ENCODE data around the gene ZNF280D.

The ZNF280D gene

GRCh38 chr15:56654216-56654615 is 79.1 kb downstream of the ZNF280D start:
- Histone ChIP-seq H3K27me3 (ENCODE audit: insufficient read depth, low read length, poor library complexity) (no peaks in the 10 kb centered on the region), H2AFZ (ENCODE audit: low read depth, low read length) (no peak overlapping the region), H3K9me3 (ENCODE audit: insufficient read depth, low read length, severe bottlenecking) (no peaks in the 10 kb centered on the region), H3K9ac (ENCODE audit: low read depth, low read length) (no peak overlapping the region), H3K4me3 (ENCODE audit: low read depth in 1 of 2, low read length in 2 of 2) (no peak overlapping the region), H3K4me2 (ENCODE audit: insufficient read depth, low read length) (no peak overlapping the region), H3K4me1 (ENCODE audit: insufficient read depth, low read length) (peaks cover 39% of the 10 kb centered on the region), H3K36me3 (ENCODE audit: insufficient read depth, low read length) (peaks cover 18% of the 10 kb centered on the region; the same call in 1 of the 2 replicates), H4K20me1 (ENCODE audit: insufficient read depth, low read length) (no peaks in the 10 kb centered on the region), H3K27ac (ENCODE audit: low read length) (no peak overlapping the region), H3K79me2 (ENCODE audit: insufficient read depth, low read length) (no peaks in the 10 kb centered on the region)
- TF ChIP-seq, protein P1, sequence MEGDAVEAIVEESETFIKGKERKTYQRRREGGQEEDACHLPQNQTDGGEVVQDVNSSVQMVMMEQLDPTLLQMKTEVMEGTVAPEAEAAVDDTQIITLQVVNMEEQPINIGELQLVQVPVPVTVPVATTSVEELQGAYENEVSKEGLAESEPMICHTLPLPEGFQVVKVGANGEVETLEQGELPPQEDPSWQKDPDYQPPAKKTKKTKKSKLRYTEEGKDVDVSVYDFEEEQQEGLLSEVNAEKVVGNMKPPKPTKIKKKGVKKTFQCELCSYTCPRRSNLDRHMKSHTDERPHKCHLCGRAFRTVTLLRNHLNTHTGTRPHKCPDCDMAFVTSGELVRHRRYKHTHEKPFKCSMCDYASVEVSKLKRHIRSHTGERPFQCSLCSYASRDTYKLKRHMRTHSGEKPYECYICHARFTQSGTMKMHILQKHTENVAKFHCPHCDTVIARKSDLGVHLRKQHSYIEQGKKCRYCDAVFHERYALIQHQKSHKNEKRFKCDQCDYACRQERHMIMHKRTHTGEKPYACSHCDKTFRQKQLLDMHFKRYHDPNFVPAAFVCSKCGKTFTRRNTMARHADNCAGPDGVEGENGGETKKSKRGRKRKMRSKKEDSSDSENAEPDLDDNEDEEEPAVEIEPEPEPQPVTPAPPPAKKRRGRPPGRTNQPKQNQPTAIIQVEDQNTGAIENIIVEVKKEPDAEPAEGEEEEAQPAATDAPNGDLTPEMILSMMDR (IDR thresholded peaks at IDR 0.05; ENCODE audit: borderline replicate concordance, extremely low read depth, low read length, poor library complexity, severe bottlenecking): no peak
- TF ChIP-seq EZH2 (IDR thresholded peaks at IDR 0.05; ENCODE audit: borderline replicate concordance, low read depth, low read length, severe bottlenecking): no peak
- ATAC-seq (ENCODE audit: insufficient read depth, low read depth) (no peak), DNase-seq (no peak)

GRCh38 chr15:56653787-56654186 is 79.5 kb downstream of the ZNF280D start:
- TF ChIP-seq, protein P1 (IDR thresholded peaks at IDR 0.05; ENCODE audit: borderline replicate concordance, extremely low read depth, low read length, poor library complexity, severe bottlenecking): no peak
- no peak for TF ChIP-seq EZH2 (IDR thresholded peaks at IDR 0.05; ENCODE audit: borderline replicate concordance, low read depth, low read length, severe bottlenecking)
- Histone ChIP-seq H3K27me3 (ENCODE audit: insufficient read depth, low read length, poor library complexity) (no peaks in the 10 kb centered on the region), H2AFZ (ENCODE audit: low read depth, low read length) (no peak overlapping the region)

DNA sequence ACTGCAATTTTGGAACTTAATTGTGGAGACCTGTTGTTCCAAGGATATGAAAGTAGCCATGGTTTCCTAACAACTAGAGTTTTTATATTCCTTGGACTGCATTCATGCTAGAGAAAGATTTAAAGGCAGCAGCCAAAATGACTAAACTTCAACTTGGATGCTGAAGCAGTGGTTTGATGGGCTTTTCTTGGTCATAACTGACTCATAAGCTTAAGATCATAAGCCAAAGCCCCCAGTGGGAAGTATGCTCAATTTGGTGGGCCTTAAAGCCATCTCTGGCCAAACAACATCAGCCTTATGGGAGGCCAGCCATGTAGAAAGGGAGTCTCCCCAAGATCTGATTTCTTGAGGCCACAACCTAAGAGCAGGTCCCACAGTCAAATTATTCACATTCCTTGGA is 80.2 kb downstream of the ZNF280D start:
- Histone ChIP-seq H3K79me2 (ENCODE audit: insufficient read depth, low read length) (no peaks in the 10 kb centered on the region), H4K20me1 (ENCODE audit: insufficient read depth, low read length) (no peaks in the 10 kb centered on the region), H3K4me1 (ENCODE audit: insufficient read depth, low read length) (peaks cover 28% of the 10 kb centered on the region), H3K36me3 (ENCODE audit: insufficient read depth, low read length) (peaks cover 21% of the 10 kb centered on the region), H3K4me2 (ENCODE audit: insufficient read depth, low read length) (no peak overlapping the region), H3K27me3 (ENCODE audit: insufficient read depth, low read length, poor library complexity) (no peaks in the 10 kb centered on the region), H3K27ac (ENCODE audit: low read length) (no peak overlapping the region), H3K4me3 (ENCODE audit: low read depth in 1 of 2, low read length in 2 of 2) (no peak overlapping the region), H3K9ac (ENCODE audit: low read depth, low read length) (no peak overlapping the region), H3K9me3 (ENCODE audit: insufficient read depth, low read length, severe bottlenecking) (no peaks in the 10 kb centered on the region), H2AFZ (ENCODE audit: low read depth, low read length) (no peak overlapping the region)
- ATAC-seq (ENCODE audit: insufficient read depth, low read depth) (no peak), DNase-seq (no peak)
- TF ChIP-seq, protein P1 (IDR thresholded peaks at IDR 0.05; ENCODE audit: borderline replicate concordance, extremely low read depth, low read length, poor library complexity, severe bottlenecking): no peak
- no peak for TF ChIP-seq EZH2 (IDR thresholded peaks at IDR 0.05; ENCODE audit: borderline replicate concordance, low read depth, low read length, severe bottlenecking)

More at GRCh38 chr15:56653787-56654186, 79.5 kb downstream of the ZNF280D start:
- H3K4me3 ChIP-seq (ENCODE audit: low read depth in 1 of 2, low read length in 2 of 2): no peak overlapping the region
- DNase-seq (no peak), ATAC-seq (ENCODE audit: insufficient read depth, low read depth) (no peak)
- H3K9me3 ChIP-seq (ENCODE audit: insufficient read depth, low read length, severe bottlenecking): no peaks in the 10 kb centered on the region
- no peak overlapping the region for H3K27ac ChIP-seq (ENCODE audit: low read length)
- H3K79me2 ChIP-seq (ENCODE audit: insufficient read depth, low read length): no peaks in the 10 kb centered on the region
- H3K36me3 ChIP-seq (ENCODE audit: insufficient read depth, low read length): peaks cover 18% of the 10 kb centered on the region; the same call in 1 of the 2 replicates
- H3K9ac ChIP-seq (ENCODE audit: low read depth, low read length): no peak overlapping the region
- peaks cover 35% of the 10 kb centered on the region for H3K4me1 ChIP-seq (ENCODE audit: insufficient read depth, low read length)
- H4K20me1 ChIP-seq (ENCODE audit: insufficient read depth, low read length): no peaks in the 10 kb centered on the region
- H3K4me2 ChIP-seq (ENCODE audit: insufficient read depth, low read length): no peak overlapping the region

DNA sequence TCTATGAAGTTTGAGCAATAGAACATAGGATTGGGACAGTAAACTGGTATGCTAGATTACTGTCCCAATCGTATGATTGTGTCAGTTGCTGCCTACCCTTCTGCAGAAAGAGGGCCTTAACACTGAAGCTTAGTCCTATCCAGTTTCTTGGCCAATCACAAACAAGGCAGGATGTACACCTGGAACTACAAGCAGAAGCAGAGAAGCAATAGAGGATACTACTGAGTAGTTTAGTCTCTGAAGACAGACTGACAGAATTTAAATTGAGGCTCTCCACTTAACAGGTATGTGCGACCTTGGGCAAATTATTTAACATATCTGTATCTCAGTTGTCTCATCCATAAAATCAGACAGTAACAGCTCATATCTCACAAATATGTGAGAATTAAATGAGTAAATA is 85.0 kb downstream of the ZNF280D start:
- TF ChIP-seq, protein P1 (IDR thresholded peaks at IDR 0.05; ENCODE audit: borderline replicate concordance, extremely low read depth, low read length, poor library complexity, severe bottlenecking): no peak
- TF ChIP-seq EZH2 (IDR thresholded peaks at IDR 0.05; ENCODE audit: borderline replicate concordance, low read depth, low read length, severe bottlenecking): no peak
- no peak overlapping the region for H2AFZ ChIP-seq (ENCODE audit: low read depth, low read length)
- no peak for ATAC-seq (ENCODE audit: insufficient read depth, low read depth)

More for the DNA sequence above, 85.0 kb downstream of the ZNF280D start:
- no peak overlapping the region for H3K9ac ChIP-seq (ENCODE audit: low read depth, low read length)
- no peaks in the 10 kb centered on the region for H3K79me2 ChIP-seq (ENCODE audit: insufficient read depth, low read length)
- no peaks in the 10 kb centered on the region for H4K20me1 ChIP-seq (ENCODE audit: insufficient read depth, low read length)
- no peaks in the 10 kb centered on the region for H3K27me3 ChIP-seq (ENCODE audit: insufficient read depth, low read length, poor library complexity)
- H3K36me3 ChIP-seq (ENCODE audit: insufficient read depth, low read length): peaks cover 10% of the 10 kb centered on the region
- no peak for DNase-seq
- no peak overlapping the region for H3K4me2 ChIP-seq (ENCODE audit: insufficient read depth, low read length)
- H3K4me3 ChIP-seq (ENCODE audit: low read depth in 1 of 2, low read length in 2 of 2): no peak overlapping the region
- H3K9me3 ChIP-seq (ENCODE audit: insufficient read depth, low read length, severe bottlenecking): no peaks in the 10 kb centered on the region
- H3K4me1 ChIP-seq (ENCODE audit: insufficient read depth, low read length): no peaks in the 10 kb centered on the region
- no peak overlapping the region for H3K27ac ChIP-seq (ENCODE audit: low read length)

Measured in DND-41 (cell line).